K562 (cell line): ENCODE data around the gene DENND2A. TPM values are rescaled to one million over a fixed set of nuclear protein-coding genes. Genes with fewer than 3 reads are reported as not detected.

Source experiments
- ARID2 ChIP-seq: fragments of 450-650 bp; IDR thresholded peaks from 2 replicates; pipeline ENCODE4 v1.6.1; 2017; ENCODE audit warnings: antibody characterized with exemption, mild to moderate bottlenecking
- HNRNPK ChIP-seq: fragments of 200-400 bp; formaldehyde crosslinking; IDR thresholded peaks from one replicate; pipeline ENCODE4 v1.6.1; 2018; ENCODE audit warnings: mild to moderate bottlenecking, low read depth, low read length; ENCODE audit not compliant: poor library complexity, severe bottlenecking
- KAT2B ChIP-seq: IDR thresholded peaks from one replicate; pipeline ENCODE4 v1.6.1; 2012; ENCODE audit warnings: low read depth, mild to moderate bottlenecking, control low read depth, inconsistent platforms, low read length, moderate library complexity
- KLF13 ChIP-seq: fragments of 450-650 bp; IDR thresholded peaks from 2 replicates; pipeline ENCODE4 v1.6.1; 2016; ENCODE audit warnings: missing genetic modification characterization, low read depth, mild to moderate bottlenecking, missing compliant biosample characterization, moderate library complexity, borderline replicate concordance
- MYNN ChIP-seq, 2 experiments: sonication (generic); formaldehyde crosslinking in 1 of 2; IDR thresholded peaks; 2 replicates each; pipeline versions ENCODE4 v1.5.0 to v1.6.1; 2016 to 2020; ENCODE audit warnings: antibody characterized with exemption in 1 of 2, missing genetic modification reagents in 1 of 2
- NCOA4 ChIP-seq: fragments of 450-650 bp; IDR thresholded peaks from 2 replicates; pipeline ENCODE4 v1.6.1; 2018; ENCODE audit warnings: mild to moderate bottlenecking; ENCODE audit not compliant: partially characterized antibody
- NEUROD1 ChIP-seq: fragments of 150-350 bp; IDR thresholded peaks from 2 replicates; pipeline ENCODE4 v1.6.1; 2014; ENCODE audit warnings: borderline replicate concordance, low read length, low read depth; ENCODE audit not compliant: partially characterized antibody
- NFE2L1 ChIP-seq: fragments of 450-650 bp; IDR thresholded peaks from 2 replicates; pipeline ENCODE4 v1.6.1; 2016; ENCODE audit warnings: missing genetic modification characterization, low read depth, mild to moderate bottlenecking, missing compliant biosample characterization, moderate library complexity, borderline replicate concordance
- NFIX ChIP-seq: fragments of 250-450 bp; sonication (Bioruptor Pico); IDR thresholded peaks from 2 replicates; pipeline ENCODE4 v1.4.0; 2020; ENCODE audit warnings: low read depth, mild to moderate bottlenecking, moderate library complexity
- PHB2 ChIP-seq: fragments of 450-650 bp; IDR thresholded peaks from 2 replicates; pipeline ENCODE4 v1.6.1; 2017; ENCODE audit warnings: low read depth
- SMAD4 ChIP-seq: fragments of 250-450 bp; sonication (Bioruptor Pico); conservative IDR thresholded peaks from 2 replicates; pipeline ENCODE4 v1.8.0; 2021; ENCODE audit warnings: inconsistent platforms, mild to moderate bottlenecking, moderate library complexity
- ZNF41 ChIP-seq: fragments of 250-450 bp; sonication (Bioruptor Pico); conservative IDR thresholded peaks from 2 replicates; pipeline ENCODE4 v1.4.0; 2020; ENCODE audit warnings: mild to moderate bottlenecking
- polyA plus RNA-seq, 8 experiments: library from polyadenylated mRNA; depleted of rRNA in 4 of 8; stranded (reverse) in 5 of 8; unstranded in 3 of 8; fragments of >200 nt; fragmentation: Nextera tagmentation in 2 of 8; fragmentation: Illumina TruSeq in 1 of 8; extraction: Ambion mirVana in 2 of 8; extraction: Trizol in 1 of 8; gene quantifications; 2 replicates each; pipeline versions ENCODE4 v1.2.1 to v1.2.3, GENCODE V29; 2011 to 2014; ENCODE audit warnings: inconsistent platforms in 1 of 8, missing spikeins in 1 of 8
- total RNA-seq, 7 experiments: library from RNA; depleted of rRNA in 6 of 7; stranded (reverse); fragments of >200 nt in 6 of 7; fragmentation: Illumina TruSeq in 2 of 7; extraction: Trizol in 2 of 7; gene quantifications; 2 replicates each; pipeline versions ENCODE4 v1.2.1 to v1.2.3, GENCODE V29; 2011 to 2021; ENCODE audit warnings: low replicate concordance in 1 of 7
- TF ChIP-seq, protein P1 (sequence below): fragments of 450-650 bp; IDR thresholded peaks from 2 replicates; pipeline ENCODE4 v1.7.1; 2018; ENCODE audit warnings: mild to moderate bottlenecking, low read depth; ENCODE audit not compliant: partially characterized antibody
- TF ChIP-seq, protein P2 (sequence below), 2 experiments: fragments of 450-650 bp in 1 of 2; IDR thresholded peaks; 2 replicates each; pipeline ENCODE4 v1.6.1; 2011 to 2017; ENCODE audit warnings: low read depth in 2 of 2, antibody characterized with exemption in 1 of 2, borderline replicate concordance in 1 of 2, low read length in 1 of 2, mild to moderate bottlenecking in 1 of 2, mixed read lengths in 1 of 2; ENCODE audit not compliant: control insufficient read depth in 1 of 2
- TF ChIP-seq, protein P3 (sequence below): sonication (generic); formaldehyde crosslinking; IDR thresholded peaks from 2 replicates; pipeline ENCODE4 v1.8.0; 2022; ENCODE audit warnings: mild to moderate bottlenecking, missing genetic modification reagents
- TF ChIP-seq, protein P4 (sequence below), 2 experiments: IDR thresholded peaks in 1 of 2; conservative IDR thresholded peaks in 1 of 2; 2 replicates each; pipeline ENCODE4 v1.6.1; 2016; ENCODE audit warnings: low read depth in 2 of 2, mild to moderate bottlenecking in 1 of 2, missing compliant biosample characterization in 1 of 2, missing genetic modification characterization in 1 of 2, moderate library complexity in 1 of 2

The DENND2A gene
- total and polyA plus RNA-seq, 9 of the 15 experiments (the other 6 are each of a cell fraction or from before 2014, with no cell fraction given) = not detected

DNA sequence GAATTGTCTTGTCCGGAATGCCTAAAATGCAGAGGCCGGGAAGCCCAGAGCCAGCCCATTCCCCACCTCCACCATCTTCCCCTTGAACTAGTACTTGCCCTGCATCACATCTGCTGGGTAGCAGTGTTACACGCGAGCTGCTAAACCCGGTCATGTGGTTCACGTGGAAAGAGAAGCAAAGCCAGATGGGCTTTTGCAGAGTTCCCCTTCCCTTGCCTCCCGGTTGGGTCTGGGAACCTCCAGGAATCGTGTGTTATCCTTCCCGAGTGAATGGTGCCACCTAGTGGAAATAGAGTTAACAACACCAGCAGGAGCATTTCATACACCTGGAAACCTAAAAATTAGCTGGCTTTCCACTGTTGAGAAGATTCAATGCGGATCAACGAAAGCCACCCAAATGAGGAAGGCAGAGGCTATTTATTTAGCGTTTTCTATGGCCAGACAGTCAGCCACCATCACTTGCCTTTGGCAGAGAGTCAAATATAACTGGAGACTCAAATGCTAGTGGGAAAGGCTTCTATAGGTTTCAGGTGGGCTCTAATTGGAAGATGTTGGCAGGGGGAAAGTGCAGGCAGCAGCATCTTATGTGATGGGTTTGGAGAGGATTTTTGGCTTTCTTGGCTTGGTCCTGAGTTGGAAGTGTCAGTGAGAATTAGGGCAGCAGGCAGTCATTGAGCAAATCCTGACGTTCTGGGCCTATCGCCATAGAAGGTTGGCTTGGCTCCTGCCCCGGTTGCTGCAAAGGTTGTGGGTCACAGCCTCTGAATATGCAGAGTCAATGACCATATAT is 12.9 kb upstream of the DENND2A start (continued):
- TF ChIP-seq, protein P1, sequence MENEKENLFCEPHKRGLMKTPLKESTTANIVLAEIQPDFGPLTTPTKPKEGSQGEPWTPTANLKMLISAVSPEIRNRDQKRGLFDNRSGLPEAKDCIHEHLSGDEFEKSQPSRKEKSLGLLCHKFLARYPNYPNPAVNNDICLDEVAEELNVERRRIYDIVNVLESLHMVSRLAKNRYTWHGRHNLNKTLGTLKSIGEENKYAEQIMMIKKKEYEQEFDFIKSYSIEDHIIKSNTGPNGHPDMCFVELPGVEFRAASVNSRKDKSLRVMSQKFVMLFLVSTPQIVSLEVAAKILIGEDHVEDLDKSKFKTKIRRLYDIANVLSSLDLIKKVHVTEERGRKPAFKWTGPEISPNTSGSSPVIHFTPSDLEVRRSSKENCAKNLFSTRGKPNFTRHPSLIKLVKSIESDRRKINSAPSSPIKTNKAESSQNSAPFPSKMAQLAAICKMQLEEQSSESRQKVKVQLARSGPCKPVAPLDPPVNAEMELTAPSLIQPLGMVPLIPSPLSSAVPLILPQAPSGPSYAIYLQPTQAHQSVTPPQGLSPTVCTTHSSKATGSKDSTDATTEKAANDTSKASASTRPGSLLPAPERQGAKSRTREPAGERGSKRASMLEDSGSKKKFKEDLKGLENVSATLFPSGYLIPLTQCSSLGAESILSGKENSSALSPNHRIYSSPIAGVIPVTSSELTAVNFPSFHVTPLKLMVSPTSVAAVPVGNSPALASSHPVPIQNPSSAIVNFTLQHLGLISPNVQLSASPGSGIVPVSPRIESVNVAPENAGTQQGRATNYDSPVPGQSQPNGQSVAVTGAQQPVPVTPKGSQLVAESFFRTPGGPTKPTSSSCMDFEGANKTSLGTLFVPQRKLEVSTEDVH = peak; percentile 30
- TF ChIP-seq, protein P2, sequence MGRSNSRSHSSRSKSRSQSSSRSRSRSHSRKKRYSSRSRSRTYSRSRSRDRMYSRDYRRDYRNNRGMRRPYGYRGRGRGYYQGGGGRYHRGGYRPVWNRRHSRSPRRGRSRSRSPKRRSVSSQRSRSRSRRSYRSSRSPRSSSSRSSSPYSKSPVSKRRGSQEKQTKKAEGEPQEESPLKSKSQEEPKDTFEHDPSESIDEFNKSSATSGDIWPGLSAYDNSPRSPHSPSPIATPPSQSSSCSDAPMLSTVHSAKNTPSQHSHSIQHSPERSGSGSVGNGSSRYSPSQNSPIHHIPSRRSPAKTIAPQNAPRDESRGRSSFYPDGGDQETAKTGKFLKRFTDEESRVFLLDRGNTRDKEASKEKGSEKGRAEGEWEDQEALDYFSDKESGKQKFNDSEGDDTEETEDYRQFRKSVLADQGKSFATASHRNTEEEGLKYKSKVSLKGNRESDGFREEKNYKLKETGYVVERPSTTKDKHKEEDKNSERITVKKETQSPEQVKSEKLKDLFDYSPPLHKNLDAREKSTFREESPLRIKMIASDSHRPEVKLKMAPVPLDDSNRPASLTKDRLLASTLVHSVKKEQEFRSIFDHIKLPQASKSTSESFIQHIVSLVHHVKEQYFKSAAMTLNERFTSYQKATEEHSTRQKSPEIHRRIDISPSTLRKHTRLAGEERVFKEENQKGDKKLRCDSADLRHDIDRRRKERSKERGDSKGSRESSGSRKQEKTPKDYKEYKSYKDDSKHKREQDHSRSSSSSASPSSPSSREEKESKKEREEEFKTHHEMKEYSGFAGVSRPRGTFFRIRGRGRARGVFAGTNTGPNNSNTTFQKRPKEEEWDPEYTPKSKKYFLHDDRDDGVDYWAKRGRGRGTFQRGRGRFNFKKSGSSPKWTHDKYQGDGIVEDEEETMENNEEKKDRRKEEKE (IDR thresholded peaks at IDR 0.05; ENCODE audit: borderline replicate concordance in 1 of 2, control insufficient read depth in 1 of 2, low read depth in 2 of 2, low read length in 1 of 2) = no peak
- peak; percentile 80 for TF ChIP-seq ARID2
- TF ChIP-seq HNRNPK = no peak
- no peak for TF ChIP-seq NCOA4
- TF ChIP-seq KAT2B = no peak
- TF ChIP-seq, protein P3, sequence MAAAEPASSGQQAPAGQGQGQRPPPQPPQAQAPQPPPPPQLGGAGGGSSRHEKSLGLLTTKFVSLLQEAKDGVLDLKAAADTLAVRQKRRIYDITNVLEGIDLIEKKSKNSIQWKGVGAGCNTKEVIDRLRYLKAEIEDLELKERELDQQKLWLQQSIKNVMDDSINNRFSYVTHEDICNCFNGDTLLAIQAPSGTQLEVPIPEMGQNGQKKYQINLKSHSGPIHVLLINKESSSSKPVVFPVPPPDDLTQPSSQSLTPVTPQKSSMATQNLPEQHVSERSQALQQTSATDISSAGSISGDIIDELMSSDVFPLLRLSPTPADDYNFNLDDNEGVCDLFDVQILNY = no peak
- TF ChIP-seq MYNN (IDR thresholded peaks at IDR 0.05) = no peak
- no peak for TF ChIP-seq MYNN (CRISPR knock-in tag; IDR thresholded peaks at IDR 0.05)
- no peak for TF ChIP-seq SMAD4 (CRISPR knock-in tag)
- TF ChIP-seq PHB2 = no peak
- no peak for TF ChIP-seq KLF13 (tag)
- no peak for TF ChIP-seq NEUROD1
- TF ChIP-seq ZNF41 = 0 out of 2 replicates have a peak, but pooled peaks have one; percentile 24
- no peak for TF ChIP-seq NFIX (CRISPR knock-in tag)
- TF ChIP-seq, protein P4, sequence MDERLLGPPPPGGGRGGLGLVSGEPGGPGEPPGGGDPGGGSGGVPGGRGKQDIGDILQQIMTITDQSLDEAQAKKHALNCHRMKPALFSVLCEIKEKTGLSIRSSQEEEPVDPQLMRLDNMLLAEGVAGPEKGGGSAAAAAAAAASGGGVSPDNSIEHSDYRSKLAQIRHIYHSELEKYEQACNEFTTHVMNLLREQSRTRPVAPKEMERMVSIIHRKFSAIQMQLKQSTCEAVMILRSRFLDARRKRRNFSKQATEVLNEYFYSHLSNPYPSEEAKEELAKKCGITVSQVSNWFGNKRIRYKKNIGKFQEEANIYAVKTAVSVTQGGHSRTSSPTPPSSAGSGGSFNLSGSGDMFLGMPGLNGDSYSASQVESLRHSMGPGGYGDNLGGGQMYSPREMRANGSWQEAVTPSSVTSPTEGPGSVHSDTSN (CRISPR knock-in tag; IDR thresholded peaks at IDR 0.05; ENCODE audit: low read depth) = no peak
- TF ChIP-seq, protein P4 (tag; conservative IDR thresholded peaks at IDR 0.05; ENCODE audit: low read depth) = no peak
- no peak for TF ChIP-seq NFE2L1 (tag)
